GM12878 (cell line): Measurements from ENCODE around the gene COL28A1. TPM values are rescaled to one million over a fixed set of nuclear protein-coding genes. Genes with fewer than 3 reads are reported as not detected.

Source experiments
- ATAC-seq: fragments of 200-7000 bp; cut with Tn5 transposase; 3 replicates; pipeline ENCODE4 v1.9.1; 2020; ENCODE audit warnings: mild to moderate bottlenecking, moderate library complexity
- BruUV-seq: library from RNA; stranded (reverse); fragments of 400-500 nt; replicated peaks from 2 replicates; lab custom pipeline; 2021; lab: Mats Ljungman, UMichigan
- CTCF ChIA-PET: fragments of 300-600 bp; sonication (Branson Sonifier 250); formaldehyde crosslinking; extraction: SDS; loops from one replicate; lab custom pipeline; 2021; ENCODE audit warnings: inconsistent platforms; lab: Yijun Ruan, JAX
- POLR2A ChIA-PET: fragments of 350-600 bp; formaldehyde crosslinking; extraction: SDS; loops from one replicate; lab custom pipeline; 2021; ENCODE audit warnings: inconsistent platforms; lab: Charles Lee
- RAD21 ChIA-PET: fragments of 300-600 bp; sonication (Branson Sonifier 250); formaldehyde crosslinking; loops from one replicate; lab custom pipeline; 2023; ENCODE audit warnings: antibody characterized with exemption; ENCODE audit not compliant: unreplicated experiment; lab: Charles Lee
- SMC1A ChIA-PET: fragments of 300-600 bp; sonication (Branson Sonifier 250); formaldehyde crosslinking; loops from one replicate; lab custom pipeline; 2023; ENCODE audit not compliant: unreplicated experiment, uncharacterized antibody; lab: Charles Lee
- DNase-seq: peaks from one replicate; pipeline ENCODE4 v3.0.0-alpha.2; 2011; ENCODE audit warnings: low read depth, low spot score
- FAIRE-seq: peaks from 3 replicates; lab custom pipeline; 2011; peaks lifted over from hg19 to GRCh38; lab: Jason Lieb, UNC
- H2AFZ ChIP-seq: 2 replicates; pipeline ENCODE4 v1.6.0; 2011; ENCODE audit warnings: low read depth, low read length, control low read depth; ENCODE audit not compliant: control insufficient read depth
- H3K27ac ChIP-seq: 2 replicates; pipeline ENCODE4 v1.5.1; 2011; ENCODE audit warnings: control low read depth; ENCODE audit not compliant: control insufficient read depth, insufficient read depth
- H3K27me3 ChIP-seq, 2 experiments: replicated peaks in 1 of 2; 2 replicates each; pipeline versions ENCODE4 v1.6.0 to v1.6.1; 2011; ENCODE audit warnings: low read length in 1 of 2; ENCODE audit not compliant: control insufficient read depth in 2 of 2, insufficient read depth in 2 of 2
- H3K36me3 ChIP-seq, 2 experiments: 2 replicates each; pipeline ENCODE4 v1.5.1; 2011; ENCODE audit warnings: low read length in 1 of 2; ENCODE audit not compliant: control insufficient read depth in 2 of 2, insufficient read depth in 2 of 2
- H3K4me1 ChIP-seq: 2 replicates; pipeline ENCODE4 v1.6.1; 2011; ENCODE audit warnings: mild to moderate bottlenecking, low read length, moderate library complexity, mixed read lengths; ENCODE audit not compliant: control insufficient read depth, insufficient read depth
- H3K4me2 ChIP-seq: 2 replicates; pipeline ENCODE4 v1.6.0; 2011; ENCODE audit warnings: control low read depth; ENCODE audit not compliant: control insufficient read depth, insufficient read depth
- H3K4me3 ChIP-seq: fragments of 200-600 bp; sonication (generic); 2 replicates; pipeline ENCODE4 v1.5.1; 2016
- H3K79me2 ChIP-seq: 2 replicates; pipeline ENCODE4 v1.6.0; 2011; ENCODE audit warnings: low read length; ENCODE audit not compliant: control insufficient read depth, insufficient read depth
- H3K9ac ChIP-seq: 2 replicates; pipeline ENCODE4 v1.8.0; 2011; ENCODE audit warnings: low read length, control low read depth, mixed read lengths; ENCODE audit not compliant: control insufficient read depth, insufficient read depth
- H3K9me3 ChIP-seq: replicated peaks from 3 replicates; pipeline ENCODE4 v1.5.1; 2011; ENCODE audit warnings: mild to moderate bottlenecking, low read length; ENCODE audit not compliant: control insufficient read depth, insufficient read depth
- H4K20me1 ChIP-seq: 2 replicates; pipeline ENCODE4 v1.6.0; 2011; ENCODE audit not compliant: control insufficient read depth, insufficient read depth
- BACH1 ChIP-seq: fragments of 450-650 bp; IDR thresholded peaks from 2 replicates; pipeline ENCODE4 v1.6.1; 2017; ENCODE audit warnings: mild to moderate bottlenecking, borderline replicate concordance
- BCL11A ChIP-seq: IDR thresholded peaks from 2 replicates; pipeline ENCODE4 v1.6.1; 2011; ENCODE audit warnings: low read depth, low read length
- GABPA ChIP-seq: IDR thresholded peaks from 2 replicates; pipeline ENCODE4 v1.6.1; 2014; ENCODE audit warnings: antibody characterized with exemption, low read depth, mild to moderate bottlenecking, inconsistent platforms
- JUNB ChIP-seq: IDR thresholded peaks from 2 replicates; pipeline ENCODE4 v1.6.1; 2016; ENCODE audit warnings: antibody characterized with exemption, mild to moderate bottlenecking
- MEF2A ChIP-seq: IDR thresholded peaks from 2 replicates; pipeline ENCODE4 v1.6.1; 2011; ENCODE audit warnings: low read depth, mild to moderate bottlenecking, low read length, moderate library complexity; ENCODE audit not compliant: insufficient read depth
- NFIC ChIP-seq: IDR thresholded peaks from 2 replicates; pipeline ENCODE4 v1.6.1; 2012; ENCODE audit warnings: low read depth, mild to moderate bottlenecking, inconsistent platforms, low read length, moderate library complexity
- NR2F1 ChIP-seq: fragments of 450-650 bp; conservative IDR thresholded peaks from 2 replicates; pipeline ENCODE4 v1.6.1; 2017; ENCODE audit warnings: mild to moderate bottlenecking
- PML ChIP-seq: IDR thresholded peaks from 2 replicates; pipeline ENCODE4 v1.6.1; 2012; ENCODE audit warnings: low read length, inconsistent platforms
- RUNX3 ChIP-seq: IDR thresholded peaks from 2 replicates; pipeline ENCODE4 v1.6.1; 2012; ENCODE audit warnings: low read length, inconsistent platforms
- SP1 ChIP-seq: IDR thresholded peaks from one replicate; pipeline ENCODE4 v1.6.1; 2011; ENCODE audit warnings: low read depth, low read length
- WRNIP1 ChIP-seq: IDR thresholded peaks from 2 replicates; pipeline ENCODE4 v1.6.1; 2011; ENCODE audit warnings: low read depth, low read length, improper control_type of control experiment, borderline replicate concordance
- ZNF24 ChIP-seq: fragments of 450-650 bp; IDR thresholded peaks from 2 replicates; pipeline ENCODE4 v1.6.1; 2017; ENCODE audit warnings: antibody characterized with exemption, mild to moderate bottlenecking
- WGBS: methylation state at CpG from one replicate; pipeline ENCODE4 v1.1.6; 2016; ENCODE audit warnings: low lambda C conversion rate; ENCODE audit not compliant: insufficient replicate concordance, insufficient coverage; ENCODE audit errors: missing lambda C conversion rate; 5-methylcytosine and 5-hydroxymethylcytosine counted together
- in situ Hi-C: fragments of 300-500 bp; cut with MboI; formaldehyde crosslinking; loops from 9 replicates; pipeline ENCODE4 v1.14.3; 2018; ENCODE audit warnings: mixed read lengths
- intact Hi-C: fragments of 100-400 bp; cut with micrococcal nuclease; formaldehyde crosslinking; loops from one replicate; pipeline ENCODE4 v1.14.2; 2022; ENCODE audit not compliant: unreplicated experiment
- polyA plus RNA-seq, 11 experiments: library from polyadenylated mRNA; depleted of rRNA in 4 of 11; unstranded in 6 of 11; stranded (reverse) in 5 of 11; fragments of >200 nt; fragmentation: Nextera tagmentation in 4 of 11; fragmentation: Illumina TruSeq in 1 of 11; extraction: Ambion mirVana in 4 of 11; extraction: Trizol in 1 of 11; gene quantifications; 1 replicate in 1 of 11; 2 replicates in 10 of 11; pipeline versions ENCODE4 v1.2.1 to v1.2.3, GENCODE V29; 2011 to 2016; ENCODE audit warnings: inconsistent platforms in 2 of 11, missing spikeins in 2 of 11, low read depth in 1 of 11
- total RNA-seq, 4 experiments: library from RNA; depleted of rRNA in 3 of 4; stranded (reverse); fragments of >200 nt in 3 of 4; fragmentation: Illumina TruSeq in 1 of 4; extraction: Trizol in 1 of 4; gene quantifications; 2 replicates each; pipeline versions ENCODE4 v1.2.1 to v1.2.3, GENCODE V29; 2013 to 2021
- TF ChIP-seq, protein P1 (sequence below): IDR thresholded peaks from 2 replicates; pipeline ENCODE4 v1.6.1; 2011; ENCODE audit warnings: low read depth, low read length, improper control_type of control experiment, borderline replicate concordance
- TF ChIP-seq, protein P2 (sequence below): IDR thresholded peaks from 2 replicates; pipeline ENCODE4 v1.6.1; 2012; ENCODE audit warnings: low read depth, low read length, improper control_type of control experiment
- TF ChIP-seq, protein P3 (sequence below): fragments of 450-650 bp; IDR thresholded peaks from 2 replicates; pipeline ENCODE4 v1.6.1; 2017; ENCODE audit warnings: mild to moderate bottlenecking, low read depth, inconsistent platforms; ENCODE audit not compliant: poor library complexity, severe bottlenecking
- TF ChIP-seq, protein P4 (sequence below): fragments of 450-650 bp; IDR thresholded peaks from 2 replicates; pipeline ENCODE4 v1.6.1; 2017; ENCODE audit warnings: mild to moderate bottlenecking, moderate library complexity

Gene COL28A1
- total and polyA plus RNA-seq, 10 of the 15 experiments (the other 5 are each of a cell fraction or from before 2014, with no cell fraction given): 0.05 to 0.22 TPM; not detected in 8

DNA sequence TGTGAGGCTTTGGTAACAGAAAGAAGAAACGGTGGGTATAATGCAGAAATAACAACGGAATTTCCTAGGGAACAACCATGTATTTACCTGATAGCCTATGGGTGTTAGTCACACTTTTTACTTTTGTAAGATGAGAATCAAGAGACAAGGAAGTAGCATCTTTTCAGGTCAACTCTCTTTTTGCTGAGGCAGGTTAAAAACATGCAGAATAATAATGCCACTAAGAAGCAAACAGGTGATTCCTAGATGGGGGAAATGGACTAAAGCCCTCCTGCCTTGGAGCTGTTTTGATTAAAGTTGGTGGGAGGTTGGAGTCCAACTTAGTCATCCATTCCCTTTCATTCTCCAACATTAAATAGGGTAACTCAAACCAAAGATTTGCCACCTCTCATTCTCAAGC is 2.0 kb upstream of the COL28A1 start:
- H3K4me3 ChIP-seq: no peak overlapping the region
- DNase-seq: no peak
- H4K20me1 ChIP-seq: no peaks in the 10 kb centered on the region
- H3K36me3 ChIP-seq: no peaks in the 10 kb centered on the region
- no peaks in the 10 kb centered on the region for H3K9me3 ChIP-seq
- TF ChIP-seq, protein P1, sequence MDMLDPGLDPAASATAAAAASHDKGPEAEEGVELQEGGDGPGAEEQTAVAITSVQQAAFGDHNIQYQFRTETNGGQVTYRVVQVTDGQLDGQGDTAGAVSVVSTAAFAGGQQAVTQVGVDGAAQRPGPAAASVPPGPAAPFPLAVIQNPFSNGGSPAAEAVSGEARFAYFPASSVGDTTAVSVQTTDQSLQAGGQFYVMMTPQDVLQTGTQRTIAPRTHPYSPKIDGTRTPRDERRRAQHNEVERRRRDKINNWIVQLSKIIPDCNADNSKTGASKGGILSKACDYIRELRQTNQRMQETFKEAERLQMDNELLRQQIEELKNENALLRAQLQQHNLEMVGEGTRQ: no peak
- no peak for TF ChIP-seq GABPA
- TF ChIP-seq WRNIP1: no peak
- TF ChIP-seq, protein P2, sequence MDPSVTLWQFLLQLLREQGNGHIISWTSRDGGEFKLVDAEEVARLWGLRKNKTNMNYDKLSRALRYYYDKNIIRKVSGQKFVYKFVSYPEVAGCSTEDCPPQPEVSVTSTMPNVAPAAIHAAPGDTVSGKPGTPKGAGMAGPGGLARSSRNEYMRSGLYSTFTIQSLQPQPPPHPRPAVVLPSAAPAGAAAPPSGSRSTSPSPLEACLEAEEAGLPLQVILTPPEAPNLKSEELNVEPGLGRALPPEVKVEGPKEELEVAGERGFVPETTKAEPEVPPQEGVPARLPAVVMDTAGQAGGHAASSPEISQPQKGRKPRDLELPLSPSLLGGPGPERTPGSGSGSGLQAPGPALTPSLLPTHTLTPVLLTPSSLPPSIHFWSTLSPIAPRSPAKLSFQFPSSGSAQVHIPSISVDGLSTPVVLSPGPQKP: no peak
- no peak for TF ChIP-seq NR2F1
- TF ChIP-seq BACH1: no peak
- TF ChIP-seq ZNF24: no peak
- TF ChIP-seq, protein P3, sequence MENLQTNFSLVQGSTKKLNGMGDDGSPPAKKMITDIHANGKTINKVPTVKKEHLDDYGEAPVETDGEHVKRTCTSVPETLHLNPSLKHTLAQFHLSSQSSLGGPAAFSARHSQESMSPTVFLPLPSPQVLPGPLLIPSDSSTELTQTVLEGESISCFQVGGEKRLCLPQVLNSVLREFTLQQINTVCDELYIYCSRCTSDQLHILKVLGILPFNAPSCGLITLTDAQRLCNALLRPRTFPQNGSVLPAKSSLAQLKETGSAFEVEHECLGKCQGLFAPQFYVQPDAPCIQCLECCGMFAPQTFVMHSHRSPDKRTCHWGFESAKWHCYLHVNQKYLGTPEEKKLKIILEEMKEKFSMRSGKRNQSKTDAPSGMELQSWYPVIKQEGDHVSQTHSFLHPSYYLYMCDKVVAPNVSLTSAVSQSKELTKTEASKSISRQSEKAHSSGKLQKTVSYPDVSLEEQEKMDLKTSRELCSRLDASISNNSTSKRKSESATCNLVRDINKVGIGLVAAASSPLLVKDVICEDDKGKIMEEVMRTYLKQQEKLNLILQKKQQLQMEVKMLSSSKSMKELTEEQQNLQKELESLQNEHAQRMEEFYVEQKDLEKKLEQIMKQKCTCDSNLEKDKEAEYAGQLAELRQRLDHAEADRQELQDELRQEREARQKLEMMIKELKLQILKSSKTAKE: no peak
- no peak for TF ChIP-seq JUNB
- TF ChIP-seq PML: no peak
- no peak for TF ChIP-seq MEF2A
- no peak for TF ChIP-seq SP1
- no peak for TF ChIP-seq RUNX3
- TF ChIP-seq BCL11A: no peak
- TF ChIP-seq, protein P4, sequence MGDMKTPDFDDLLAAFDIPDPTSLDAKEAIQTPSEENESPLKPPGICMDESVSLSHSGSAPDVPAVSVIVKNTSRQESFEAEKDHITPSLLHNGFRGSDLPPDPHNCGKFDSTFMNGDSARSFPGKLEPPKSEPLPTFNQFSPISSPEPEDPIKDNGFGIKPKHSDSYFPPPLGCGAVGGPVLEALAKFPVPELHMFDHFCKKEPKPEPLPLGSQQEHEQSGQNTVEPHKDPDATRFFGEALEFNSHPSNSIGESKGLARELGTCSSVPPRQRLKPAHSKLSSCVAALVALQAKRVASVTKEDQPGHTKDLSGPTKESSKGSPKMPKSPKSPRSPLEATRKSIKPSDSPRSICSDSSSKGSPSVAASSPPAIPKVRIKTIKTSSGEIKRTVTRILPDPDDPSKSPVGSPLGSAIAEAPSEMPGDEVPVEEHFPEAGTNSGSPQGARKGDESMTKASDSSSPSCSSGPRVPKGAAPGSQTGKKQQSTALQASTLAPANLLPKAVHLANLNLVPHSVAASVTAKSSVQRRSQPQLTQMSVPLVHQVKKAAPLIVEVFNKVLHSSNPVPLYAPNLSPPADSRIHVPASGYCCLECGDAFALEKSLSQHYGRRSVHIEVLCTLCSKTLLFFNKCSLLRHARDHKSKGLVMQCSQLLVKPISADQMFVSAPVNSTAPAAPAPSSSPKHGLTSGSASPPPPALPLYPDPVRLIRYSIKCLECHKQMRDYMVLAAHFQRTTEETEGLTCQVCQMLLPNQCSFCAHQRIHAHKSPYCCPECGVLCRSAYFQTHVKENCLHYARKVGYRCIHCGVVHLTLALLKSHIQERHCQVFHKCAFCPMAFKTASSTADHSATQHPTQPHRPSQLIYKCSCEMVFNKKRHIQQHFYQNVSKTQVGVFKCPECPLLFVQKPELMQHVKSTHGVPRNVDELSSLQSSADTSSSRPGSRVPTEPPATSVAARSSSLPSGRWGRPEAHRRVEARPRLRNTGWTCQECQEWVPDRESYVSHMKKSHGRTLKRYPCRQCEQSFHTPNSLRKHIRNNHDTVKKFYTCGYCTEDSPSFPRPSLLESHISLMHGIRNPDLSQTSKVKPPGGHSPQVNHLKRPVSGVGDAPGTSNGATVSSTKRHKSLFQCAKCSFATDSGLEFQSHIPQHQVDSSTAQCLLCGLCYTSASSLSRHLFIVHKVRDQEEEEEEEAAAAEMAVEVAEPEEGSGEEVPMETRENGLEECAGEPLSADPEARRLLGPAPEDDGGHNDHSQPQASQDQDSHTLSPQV: no peak
- no peak for TF ChIP-seq NFIC
- no TSS peak for BruUV-seq
- ChIA-PET POLR2A (no interaction called here), SMC1A (interaction anchor here (1.2 to 4.2 kb wide), 3 partner anchors 13 to 431 kb away, joined by 4 to 23 read pairs (median 4); no protein-coding TSS in a partner anchor), RAD21 (interaction anchor here (1.2 kb wide), 1 partner anchor 356 kb away, joined by 3 read pairs; no protein-coding TSS in a partner anchor), CTCF (no interaction called here)
- H3K4me2 ChIP-seq: no peak overlapping the region
- intact Hi-C loops: loop anchor here (10.0 kb wide), 1 partner anchor 353 kb away; the partner anchor contains the start of gene C1GALT1
- H3K79me2 ChIP-seq: no peaks in the 10 kb centered on the region
- no peak overlapping the region for H2AFZ ChIP-seq
- 56% methylated on average over 2 of the region's 2 CpGs for WGBS
- no peak overlapping the region for H3K9ac ChIP-seq
- H3K27ac ChIP-seq: no peak overlapping the region
- FAIRE-seq: no peak
- H3K27me3 ChIP-seq: no peaks in the 10 kb centered on the region
- H3K4me1 ChIP-seq: no peaks in the 10 kb centered on the region
- no peak for ATAC-seq
- in situ Hi-C loops: loop anchor here (5.0 to 10.0 kb wide), 2 partner anchors 435 to 583 kb away; no protein-coding TSS in a partner anchor
